ENCODE measurements around the gene LHX4. TPM values are rescaled to one million over a fixed set of nuclear protein-coding genes. Genes with fewer than 3 reads are reported as not detected.

The LHX4 gene
- total and polyA plus RNA-seq, 2 of the 8 experiments (the other 6 are each of a cell fraction or from before 2014, with no cell fraction given): 0.85 to 4.9 TPM

- H3K27ac ChIP-seq (ENCODE audit: low read depth, low read length): no peak overlapping the region
- WGBS, 2 experiments (ENCODE audit: extremely low coverage in 1 of 2, insufficient coverage in 1 of 2, insufficient read length in 1 of 2, insufficient replicate concordance in 2 of 2, low coverage in 1 of 2, low lambda C conversion rate in 2 of 2, missing lambda C conversion rate in 1 of 2): 1% methylated on average over 25 of the region's 28 CpGs; no CpG with 5 or more reads in 1 of the 2 experiments
- H2BK15ac ChIP-seq (ENCODE audit: low read length): no peak overlapping the region; the same call in 1 of the 2 replicates
- CTCF ChIA-PET (ENCODE audit: partially characterized antibody): interaction anchor here (0.9 to 6.9 kb wide), 12 partner anchors 10 to 213 kb away, joined by 4 to 65 read pairs (median 6); no protein-coding TSS in a partner anchor
- no peak overlapping the region for H3K56ac ChIP-seq (replicated peaks; ENCODE audit: insufficient read length, low read depth, low read length)
- H3K14ac ChIP-seq (ENCODE audit: insufficient read length): no peak overlapping the region
- peak overlapping the region; percentile 45 to 71 (median 62) for H3K4me3 ChIP-seq (ENCODE audit: extremely low read depth in 1 of 4, insufficient read depth in 2 of 4, low read depth in 3 of 4, low read length in 4 of 4)
- peaks cover 13 to 33% (median 22%) of the 10 kb centered on the region in 4 experiments for H3K4me1 ChIP-seq (replicated peaks in 1 of 4; ENCODE audit: control insufficient read depth in 3 of 4, insufficient read depth in 4 of 4, low read length in 3 of 4)
- H4K8ac ChIP-seq (ENCODE audit: extremely low read depth, insufficient read depth, low read length): no peak overlapping the region
- peaks cover 35% of the 10 kb centered on the region; the same call in 1 of the 2 replicates for H3K23me2 ChIP-seq (ENCODE audit: low read depth, low read length)
- peak overlapping the region; percentile 80 to 91 for H3K4me2 ChIP-seq (ENCODE audit: insufficient read depth in 1 of 2, low read depth in 2 of 2, low read length in 2 of 2)
- peak; percentile 79 for TF ChIP-seq KDM4A (IDR thresholded peaks at IDR 0.05; ENCODE audit: low read depth, low read length, severe bottlenecking)
- TF ChIP-seq RBBP5 (IDR thresholded peaks at IDR 0.05; ENCODE audit: borderline replicate concordance, low read depth, low read length): peak; percentile 12; the same call in 1 of the 2 replicates
- TF ChIP-seq ATF2 (IDR thresholded peaks at IDR 0.05; ENCODE audit: low read length): no peak
- TF ChIP-seq, protein P1, sequence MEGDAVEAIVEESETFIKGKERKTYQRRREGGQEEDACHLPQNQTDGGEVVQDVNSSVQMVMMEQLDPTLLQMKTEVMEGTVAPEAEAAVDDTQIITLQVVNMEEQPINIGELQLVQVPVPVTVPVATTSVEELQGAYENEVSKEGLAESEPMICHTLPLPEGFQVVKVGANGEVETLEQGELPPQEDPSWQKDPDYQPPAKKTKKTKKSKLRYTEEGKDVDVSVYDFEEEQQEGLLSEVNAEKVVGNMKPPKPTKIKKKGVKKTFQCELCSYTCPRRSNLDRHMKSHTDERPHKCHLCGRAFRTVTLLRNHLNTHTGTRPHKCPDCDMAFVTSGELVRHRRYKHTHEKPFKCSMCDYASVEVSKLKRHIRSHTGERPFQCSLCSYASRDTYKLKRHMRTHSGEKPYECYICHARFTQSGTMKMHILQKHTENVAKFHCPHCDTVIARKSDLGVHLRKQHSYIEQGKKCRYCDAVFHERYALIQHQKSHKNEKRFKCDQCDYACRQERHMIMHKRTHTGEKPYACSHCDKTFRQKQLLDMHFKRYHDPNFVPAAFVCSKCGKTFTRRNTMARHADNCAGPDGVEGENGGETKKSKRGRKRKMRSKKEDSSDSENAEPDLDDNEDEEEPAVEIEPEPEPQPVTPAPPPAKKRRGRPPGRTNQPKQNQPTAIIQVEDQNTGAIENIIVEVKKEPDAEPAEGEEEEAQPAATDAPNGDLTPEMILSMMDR (IDR thresholded peaks at IDR 0.05; ENCODE audit: control extremely low read depth in 1 of 3, insufficient read depth in 1 of 3, low read depth in 1 of 3, low read length in 3 of 3): no peak
- TF ChIP-seq RXRA (IDR thresholded peaks at IDR 0.05; ENCODE audit: insufficient read depth, low read depth, low read length): no peak
- no peak for TF ChIP-seq RFX5 (IDR thresholded peaks at IDR 0.05; ENCODE audit: borderline replicate concordance, low read depth, low read length)
- TF ChIP-seq SRF (IDR thresholded peaks at IDR 0.05; ENCODE audit: low read depth, low read length): no peak
- H2BK12ac ChIP-seq (ENCODE audit: low read depth, low read length): 0 out of 2 replicates have a peak overlapping the region, but pooled peaks have one; percentile 75
- DNase-seq (ENCODE audit: low read depth in 1 of 2, low spot score in 2 of 2) (no peak), FAIRE-seq (no peak)
- no peak overlapping the region for H3K4ac ChIP-seq (replicated peaks; ENCODE audit: insufficient read length, low read depth, low read length)
- no peak overlapping the region for H3K9ac ChIP-seq (replicated peaks in 1 of 4; ENCODE audit: extremely low read depth in 1 of 4, low read depth in 3 of 4, low read length in 3 of 4)
- no peak overlapping the region for H2AFZ ChIP-seq (ENCODE audit: low read length)
- no peak overlapping the region for H2AK5ac ChIP-seq (ENCODE audit: low read depth, low read length)
- H3K18ac ChIP-seq (ENCODE audit: extremely low read depth, low read length): peak overlapping the region; percentile 55
- H2BK20ac ChIP-seq (ENCODE audit: low read length): 0 out of 2 replicates have a peak overlapping the region, but pooled peaks have one; percentile 48
- POLR2A ChIA-PET (ENCODE audit: partially characterized antibody): interaction anchor here (1.0 to 3.9 kb wide), 9 partner anchors 8 to 42 kb away, joined by 3 to 29 read pairs (median 7); no protein-coding TSS in a partner anchor
- H3K79me2 ChIP-seq (ENCODE audit: control insufficient read depth in 1 of 2, insufficient read depth in 2 of 2, low read length in 2 of 2): no peaks in the 10 kb centered on the region
- peaks cover 0 to 13% of the 10 kb centered on the region in 2 experiments for H4K20me1 ChIP-seq (replicated peaks in 1 of 2; ENCODE audit: control insufficient read depth in 1 of 2, insufficient read depth in 2 of 2, low read length in 2 of 2)
- peaks cover 0 to 4% of the 10 kb centered on the region in 2 experiments; a peak in 1 of 4 replicates for H3K9me3 ChIP-seq (ENCODE audit: insufficient read depth in 2 of 2, low read depth in 1 of 2, low read length in 1 of 2)
- H3K27me3 ChIP-seq (replicated peaks in 1 of 4; ENCODE audit: control insufficient read depth in 3 of 4, extremely low read depth in 1 of 4, insufficient read depth in 3 of 4, low read length in 3 of 4): peaks cover 44 to 76% (median 65%) of the 10 kb centered on the region in 4 experiments
- H3K23ac ChIP-seq (ENCODE audit: insufficient read length): no peak overlapping the region
- H4K91ac ChIP-seq (replicated peaks; ENCODE audit: insufficient read length, low read length): no peak overlapping the region
- peak overlapping the region; percentile 75; the same call in 1 of the 2 replicates for H2BK5ac ChIP-seq (ENCODE audit: low read depth, low read length)
- H4K5ac ChIP-seq (ENCODE audit: insufficient read length, low read depth, low read length): no peak overlapping the region
- H3K36me3 ChIP-seq (ENCODE audit: control insufficient read depth in 2 of 4, insufficient read depth in 4 of 4, low read length in 3 of 4): no peaks in the 10 kb centered on the region; a peak in 1 of 8 replicates
- peaks cover 2% of the 10 kb centered on the region; the same call in 1 of the 2 replicates for H3K79me1 ChIP-seq (ENCODE audit: low read depth, low read length)
- H2BK120ac ChIP-seq (replicated peaks; ENCODE audit: low read depth, low read length): no peak overlapping the region
Observed at GRCh38 chr1:180230416-180230790, 339 bp downstream of the LHX4 start.

Data from H1 (cell line).